GM19463 (cell line): ENCODE results near the gene RENBP.

ENCODE experiments used
- ATAC-seq: cut with Tn5 transposase; IDR thresholded peaks from one replicate; pipeline ENCODE4 v1.9.1; 2021; ENCODE audit warnings: mild to moderate bottlenecking, moderate library complexity; ENCODE audit not compliant: unreplicated experiment

Gene RENBP

GRCh38 chrX:153944140-153944799, at the start of gene RENBP:
Gene RENBP (minus strand): TSS chrX:153944643. CDS start chrX:153944610, 33 bp downstream.
- ATAC-seq = peak; percentile 47

- no peak for ATAC-seq
Measured at GRCh38 chrX:153993978-153994377, 49.5 kb upstream of the RENBP start.

GRCh38 chrX:153993079-153993478, 48.6 kb upstream of the RENBP start:
- no peak for ATAC-seq

DNA sequence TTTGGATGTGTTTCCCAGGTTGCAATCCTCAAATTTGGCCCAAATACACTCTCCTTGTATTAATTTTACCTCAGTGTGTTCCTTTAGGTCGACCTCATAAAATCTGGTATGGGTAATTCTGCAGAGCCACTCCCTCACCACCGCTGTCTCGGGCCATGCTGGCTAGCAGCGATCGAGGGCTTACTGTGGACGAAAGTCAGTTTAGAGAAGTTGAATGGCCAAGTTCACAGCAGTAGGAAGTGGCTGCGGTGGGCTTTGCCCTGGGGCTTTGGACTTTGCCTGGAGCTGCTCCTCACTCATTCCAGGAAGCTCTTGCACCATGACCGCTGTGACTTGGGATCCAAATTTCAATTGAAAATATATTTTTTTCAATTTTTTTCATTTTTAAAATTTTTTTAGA, 47.7 kb upstream of the RENBP start:
- no peak for ATAC-seq

DNA sequence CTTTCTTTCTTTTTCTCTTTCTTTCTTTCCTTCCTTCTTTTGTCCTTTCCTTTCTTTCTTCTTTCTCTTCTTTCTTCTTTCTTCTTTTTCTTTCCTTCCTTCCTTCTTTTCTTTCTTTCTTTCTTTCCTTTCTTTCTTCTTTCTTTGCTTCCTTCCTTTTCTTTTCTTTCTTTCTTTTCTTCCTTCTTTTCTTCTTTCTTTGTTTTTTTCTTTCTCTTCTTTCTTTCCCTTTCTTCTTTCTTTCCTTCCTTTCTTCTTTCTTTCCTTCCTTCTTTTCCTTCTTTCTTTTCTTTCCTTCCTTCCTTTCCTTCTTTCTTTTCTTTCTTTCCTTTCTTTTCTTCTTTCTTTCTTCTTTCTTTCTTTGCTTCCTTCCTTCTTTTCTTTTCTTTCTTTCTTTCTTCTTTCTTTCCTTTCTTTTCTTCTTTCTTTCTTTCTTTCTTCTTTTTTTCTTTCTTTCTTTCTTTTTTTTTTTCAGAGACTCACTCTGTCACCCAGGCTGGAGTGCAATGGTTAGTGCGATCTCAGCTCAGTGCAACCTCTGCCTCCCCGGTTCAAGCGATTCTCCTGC, 46.7 kb upstream of the RENBP start:
- no peak for ATAC-seq

- no peak for ATAC-seq
Measured at GRCh38 chrX:153989973-153990655, 45.7 kb upstream of the RENBP start.

GRCh38 chrX:153988493-153988892, 44.0 kb upstream of the RENBP start:
- no peak for ATAC-seq

GRCh38 chrX:153984351-153985178, 40.1 kb upstream of the RENBP start:
- peak; percentile 44 for ATAC-seq

DNA sequence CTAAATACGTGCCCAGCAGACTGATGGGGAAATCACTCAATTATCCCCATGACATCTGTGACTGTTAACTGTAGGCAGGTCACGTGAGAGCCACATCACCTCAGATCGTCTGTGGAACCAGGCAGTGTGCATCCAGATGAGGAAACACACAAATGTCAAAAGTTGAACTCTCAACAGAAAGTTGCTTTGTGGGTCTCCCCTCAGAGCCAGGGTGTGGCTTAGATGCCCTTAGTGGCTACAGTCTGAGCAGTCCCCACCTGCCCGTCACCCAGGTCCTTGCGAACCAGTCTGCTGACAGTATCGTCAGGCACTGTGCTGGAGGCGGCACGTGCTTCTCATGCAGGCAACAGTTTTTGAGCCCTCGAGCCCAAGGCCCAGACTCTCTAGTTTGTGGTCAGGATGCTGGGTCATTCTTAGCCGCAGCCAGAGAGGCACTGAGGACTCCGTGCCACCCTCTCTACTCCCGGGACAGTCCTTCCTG, 38.9 kb upstream of the RENBP start:
- no peak for ATAC-seq

GRCh38 chrX:153981771-153982533, 37.5 kb upstream of the RENBP start:
- ATAC-seq = no peak

- no peak for ATAC-seq
Measured at GRCh38 chrX:153981231-153981630, 36.8 kb upstream of the RENBP start.

GRCh38 chrX:153980394-153980793, 36.0 kb upstream of the RENBP start:
- peak; percentile 39 for ATAC-seq

GRCh38 chrX:153974726-153975286, 30.4 kb upstream of the RENBP start:
- ATAC-seq = no peak

DNA sequence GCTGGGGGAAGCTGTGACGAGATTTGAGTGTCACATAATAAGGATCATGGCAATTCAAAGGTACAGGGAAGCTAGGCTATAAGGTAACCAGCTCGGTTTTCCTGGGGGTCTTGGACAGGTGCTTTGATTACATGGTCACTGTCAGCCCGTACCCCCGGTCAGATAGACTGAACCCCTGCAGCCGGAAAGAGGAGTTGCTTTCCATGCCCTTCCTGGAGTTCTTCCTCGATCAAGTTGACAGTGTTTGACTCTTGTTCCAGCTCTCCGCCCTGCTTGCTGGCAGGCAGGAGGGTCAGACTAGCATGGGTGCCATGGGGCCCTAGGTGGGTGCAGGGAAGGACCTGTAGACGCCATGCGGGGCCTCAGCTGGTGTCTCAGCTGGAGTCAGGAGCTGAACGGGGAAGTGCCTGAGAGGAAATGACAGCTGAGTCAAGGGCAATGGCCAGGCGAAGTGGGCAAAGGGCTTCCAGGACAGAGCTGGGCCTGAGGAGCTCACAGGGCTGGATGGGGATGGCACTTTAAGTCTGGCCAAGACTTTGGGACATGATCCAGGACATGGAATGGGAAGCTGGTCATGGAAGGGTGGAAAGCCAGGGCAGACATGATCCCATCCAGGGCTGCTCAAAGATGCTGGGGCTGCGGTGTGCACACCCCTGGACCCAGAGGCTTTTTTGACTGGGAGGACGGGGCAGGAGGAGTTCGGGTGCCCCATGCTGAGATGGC, 29.7 kb upstream of the RENBP start:
- no peak for ATAC-seq

- ATAC-seq = no peak
Measured at GRCh38 chrX:153973127-153974002, 28.9 kb upstream of the RENBP start.

GRCh38 chrX:153972368-153973126, 28.1 kb upstream of the RENBP start, which contains the start of gene TMEM187:
Gene TMEM187 (plus strand): TSS chrX:153972754. CDS start chrX:153982063, 9,309 bp downstream.
- ATAC-seq = peak; percentile 55

DNA sequence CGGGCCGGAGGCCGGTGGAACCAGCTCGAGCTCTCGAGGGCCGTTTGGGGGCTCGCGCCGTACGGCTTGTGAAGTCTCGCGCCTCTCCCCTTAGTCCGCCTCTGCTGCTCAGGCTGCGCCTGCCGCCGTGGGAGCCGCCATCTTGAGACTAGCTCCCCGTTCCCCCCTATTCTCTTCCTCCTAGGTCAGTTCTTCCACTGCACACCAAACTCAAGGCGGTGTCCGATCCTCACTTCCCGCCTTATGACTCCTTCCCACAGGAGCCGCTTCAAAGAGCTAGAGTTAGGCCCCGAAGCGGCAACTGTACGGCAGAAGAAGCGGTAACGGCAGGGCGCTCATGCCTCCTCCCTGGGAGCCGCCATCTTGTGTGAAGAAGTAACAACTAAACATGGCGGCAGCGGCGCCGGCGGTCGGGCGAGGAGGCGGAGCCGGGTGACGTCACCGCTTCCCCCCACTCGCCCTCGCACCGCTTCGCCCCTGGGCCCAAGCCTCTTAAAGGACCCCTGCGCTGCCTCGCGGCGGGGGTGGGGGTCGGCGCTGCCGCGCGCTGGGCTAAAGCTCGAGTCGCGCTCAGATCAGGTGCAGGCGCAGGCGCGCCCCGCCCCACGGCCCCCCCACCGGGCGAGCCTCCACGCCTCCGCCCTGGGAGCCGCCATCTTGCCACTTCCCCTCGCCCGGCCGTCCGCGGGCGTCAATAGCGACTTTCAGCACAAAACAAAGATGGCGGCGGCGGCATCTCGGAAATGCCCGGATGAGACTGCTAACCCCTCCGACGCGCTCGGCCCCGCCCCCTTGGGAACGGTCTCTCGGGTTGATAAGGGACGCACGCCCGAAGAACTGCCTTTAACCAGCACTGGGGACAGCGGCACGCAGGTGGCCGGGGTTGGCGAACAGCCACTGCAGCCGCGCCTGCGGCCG, 27.3 kb upstream of the RENBP start, which contains the start of gene HCFC1:
TSS of gene HCFC1 (minus strand) at position 369 of the 918 bp plus-strand sequence. CDS start 978 bp downstream, outside the sequence.
- peak; percentile 29 for ATAC-seq
